Measurements from ENCODE around the gene LRRC7.

- TF ChIP-seq CTCF (IDR thresholded peaks at IDR 0.05) (no peak), SIN3A (IDR thresholded peaks at IDR 0.05; ENCODE audit: borderline replicate concordance, insufficient read depth, low read depth, low read length) (no peak), POLR2AphosphoS5 (IDR thresholded peaks at IDR 0.05; ENCODE audit: low read depth, low read length) (no peak), REST (IDR thresholded peaks at IDR 0.05; ENCODE audit: insufficient read depth in 1 of 2, low read depth in 2 of 2, low read length in 1 of 2) (no peak)
These were observed 503.9 kb downstream of the LRRC7 start for GRCh38 chr1:70071601-70072000.

Data from Panc1 (cell line).